ENCODE measurements around the gene CSNK2B.
A peak's percentile ranks its signal among the peaks of the same experiment; 100 is the strongest.

Gene CSNK2B

DNA sequence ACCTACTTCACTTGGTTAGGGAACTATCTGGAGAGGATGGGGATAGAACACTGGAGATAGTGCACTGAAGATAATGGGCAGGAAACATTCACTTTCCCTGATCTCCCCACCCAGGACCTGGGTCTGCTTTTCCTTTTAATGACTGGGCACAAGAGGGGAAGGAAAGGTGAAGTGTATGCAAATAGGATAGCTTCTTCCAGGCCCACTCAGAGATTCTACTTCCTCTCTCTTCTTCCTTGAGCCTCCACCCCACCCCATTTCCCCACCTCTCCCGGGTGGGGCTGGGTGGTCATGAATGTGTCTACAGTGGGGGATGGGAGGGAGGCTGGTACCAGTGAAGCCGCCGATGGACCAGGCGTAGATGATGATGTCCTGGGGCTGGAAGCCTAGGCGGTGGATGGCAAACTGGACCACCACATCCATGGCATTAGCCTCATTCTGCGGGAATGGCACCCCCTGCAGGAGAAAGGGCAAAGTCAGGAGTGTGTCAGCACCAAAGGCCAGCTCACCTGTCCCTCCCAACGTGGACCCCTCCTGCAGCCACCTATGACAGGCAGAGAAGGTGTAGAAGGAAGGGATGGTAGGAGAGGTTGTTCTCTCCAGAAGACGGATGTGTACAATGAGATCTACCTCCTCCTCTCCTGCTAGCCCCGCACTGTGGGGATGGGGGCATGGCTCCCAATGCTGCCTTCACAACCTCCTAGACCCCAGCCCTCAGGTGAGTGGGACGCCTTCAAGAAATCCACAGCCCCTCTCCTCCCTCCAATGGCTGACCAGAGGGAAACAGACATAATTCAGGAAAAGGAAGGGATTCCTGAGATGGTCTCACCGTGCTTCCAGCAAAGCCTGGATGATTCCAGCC, 23.6 kb downstream of the CSNK2B start:
- Histone ChIP-seq H2BK5ac (ENCODE audit: low read length) (no peak overlapping the region), H4K8ac (ENCODE audit: low read depth, low read length) (no peak overlapping the region), H2BK15ac (replicated peaks; ENCODE audit: low read depth) (no peak overlapping the region), H3K4me3 (ENCODE audit: low read length) (no peak overlapping the region), H3K36me3 (ENCODE audit: control insufficient read depth, insufficient read depth, low read length) (peaks cover 26% of the 10 kb centered on the region), H2AK5ac (ENCODE audit: low read length) (no peak overlapping the region), H3K79me2 (ENCODE audit: control insufficient read depth, insufficient read depth, low read length) (no peaks in the 10 kb centered on the region), H2BK120ac (ENCODE audit: low read depth, low read length) (no peak overlapping the region), H3K4ac (ENCODE audit: low read depth, low read length) (no peak overlapping the region), H3K27ac (ENCODE audit: low read depth, low read length) (no peak overlapping the region), H3K4me2 (ENCODE audit: low read length) (no peak overlapping the region), H3K79me1 (ENCODE audit: low read length) (no peaks in the 10 kb centered on the region), H3K23ac (ENCODE audit: low read length) (no peak overlapping the region), H3K27me3 (ENCODE audit: insufficient read depth, low read length, poor library complexity) (no peaks in the 10 kb centered on the region), H3K4me1 (ENCODE audit: control insufficient read depth, low read depth, low read length) (peaks cover 8% of the 10 kb centered on the region), H3K56ac (ENCODE audit: low read length) (no peak overlapping the region), H4K5ac (ENCODE audit: low read length) (no peak overlapping the region), H3K18ac (ENCODE audit: low read length) (no peak overlapping the region), H3K9ac (ENCODE audit: low read length) (no peak overlapping the region)
- no CpG with 5 or more reads among the region's 11 CpGs for WGBS (ENCODE audit: extremely low coverage, insufficient coverage, low lambda C conversion rate)
- DNase-seq: peak; percentile 41

DNA sequence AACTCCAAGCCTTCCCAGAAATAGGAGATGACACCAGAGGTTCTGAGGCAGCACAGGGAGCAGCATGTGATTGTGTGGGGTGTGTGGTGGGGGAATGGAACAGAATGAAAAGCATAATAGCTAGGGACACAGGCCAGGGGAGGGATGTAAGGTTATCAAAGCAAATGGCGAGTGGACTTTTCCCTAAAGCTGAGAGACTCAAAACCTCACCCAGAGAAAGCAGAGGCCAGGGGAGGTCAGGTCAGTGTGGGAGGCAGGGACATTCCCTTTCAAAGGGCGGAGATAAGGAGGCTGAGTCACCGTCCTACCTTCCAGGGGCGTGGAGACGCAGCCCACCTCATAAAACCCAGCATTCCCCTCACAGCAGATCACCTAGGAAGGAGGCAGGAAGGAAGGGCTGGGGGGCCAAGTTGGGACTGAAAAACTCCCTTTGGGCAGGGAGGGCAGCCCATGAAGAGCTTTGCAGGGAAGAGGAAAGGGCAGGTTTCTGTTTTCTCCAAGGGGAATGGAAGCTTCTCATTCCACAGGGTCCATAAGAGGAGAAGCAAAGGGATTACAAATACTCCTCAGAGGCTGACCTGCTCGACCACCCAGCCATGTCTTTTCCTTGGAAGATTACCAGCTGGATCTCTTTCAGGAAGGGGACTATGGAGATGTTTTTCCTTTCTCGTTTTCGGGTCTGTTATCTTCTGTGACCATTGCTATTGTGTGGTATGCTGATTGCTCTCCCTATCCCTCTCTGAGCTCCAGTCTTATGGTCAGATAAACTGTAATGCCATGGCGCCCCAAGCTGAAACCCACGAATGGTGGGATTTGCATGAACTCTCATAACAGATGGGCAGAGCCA, 24.6 kb downstream of the CSNK2B start:
- no peak overlapping the region for H2BK120ac ChIP-seq (ENCODE audit: low read depth, low read length)
- H3K4me2 ChIP-seq (ENCODE audit: low read length): no peak overlapping the region
- no peak overlapping the region for H3K18ac ChIP-seq (ENCODE audit: low read length)
- peak overlapping the region; percentile 79 for H3K56ac ChIP-seq (ENCODE audit: low read length)
- WGBS (ENCODE audit: extremely low coverage, insufficient coverage, low lambda C conversion rate): no CpG with 5 or more reads among the region's 10 CpGs
- no peak overlapping the region for H2AK5ac ChIP-seq (ENCODE audit: low read length)
- DNase-seq: peak; percentile 78
- H3K36me3 ChIP-seq (ENCODE audit: control insufficient read depth, insufficient read depth, low read length): peaks cover 29% of the 10 kb centered on the region
- no peaks in the 10 kb centered on the region for H3K79me2 ChIP-seq (ENCODE audit: control insufficient read depth, insufficient read depth, low read length)
- no peak overlapping the region for H4K8ac ChIP-seq (ENCODE audit: low read depth, low read length)
- no peaks in the 10 kb centered on the region for H3K79me1 ChIP-seq (ENCODE audit: low read length)
- H2BK15ac ChIP-seq (replicated peaks; ENCODE audit: low read depth): no peak overlapping the region
- peaks cover 8% of the 10 kb centered on the region for H3K4me1 ChIP-seq (ENCODE audit: control insufficient read depth, low read depth, low read length)
- peak overlapping the region; percentile 44 for H3K9ac ChIP-seq (ENCODE audit: low read length)
- no peaks in the 10 kb centered on the region for H3K27me3 ChIP-seq (ENCODE audit: insufficient read depth, low read length, poor library complexity)
- peak overlapping the region; percentile 68 for H3K27ac ChIP-seq (ENCODE audit: low read depth, low read length)
- H3K4me3 ChIP-seq (ENCODE audit: low read length): no peak overlapping the region
- peak overlapping the region; percentile 66 for H3K23ac ChIP-seq (ENCODE audit: low read length)
- no peak overlapping the region for H4K5ac ChIP-seq (ENCODE audit: low read length)
- H3K4ac ChIP-seq (ENCODE audit: low read depth, low read length): no peak overlapping the region
- no peak overlapping the region for H2BK5ac ChIP-seq (ENCODE audit: low read length)

DNA sequence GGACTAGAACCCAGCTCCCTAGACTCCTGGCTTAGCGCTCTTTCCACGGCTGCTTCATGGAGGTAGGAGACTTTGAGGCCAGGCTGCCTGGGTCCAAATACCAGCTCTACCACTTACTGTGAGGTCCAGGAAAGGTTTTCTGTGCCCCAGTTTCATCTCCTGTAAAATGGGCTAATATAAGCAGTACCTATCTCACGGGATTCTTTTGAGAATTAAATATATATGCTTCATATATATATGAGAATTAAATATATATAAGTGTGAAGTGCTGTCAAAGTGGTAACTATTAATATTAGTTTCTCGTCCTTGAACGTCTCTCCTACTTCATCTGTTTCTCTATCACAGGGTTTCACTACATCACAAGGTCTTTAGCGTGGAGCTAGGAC, 25.2 kb downstream of the CSNK2B start:
- DNase-seq: no peak
- Histone ChIP-seq H3K4ac (ENCODE audit: low read depth, low read length) (no peak overlapping the region), H3K9ac (ENCODE audit: low read length) (peak overlapping the region; percentile 44), H3K4me3 (ENCODE audit: low read length) (no peak overlapping the region), H3K18ac (ENCODE audit: low read length) (no peak overlapping the region), H4K5ac (ENCODE audit: low read length) (no peak overlapping the region), H3K36me3 (ENCODE audit: control insufficient read depth, insufficient read depth, low read length) (peaks cover 29% of the 10 kb centered on the region), H3K56ac (ENCODE audit: low read length) (no peak overlapping the region), H3K23ac (ENCODE audit: low read length) (peak overlapping the region; percentile 66), H3K4me2 (ENCODE audit: low read length) (no peak overlapping the region), H3K79me1 (ENCODE audit: low read length) (no peaks in the 10 kb centered on the region), H3K27me3 (ENCODE audit: insufficient read depth, low read length, poor library complexity) (no peaks in the 10 kb centered on the region), H3K27ac (ENCODE audit: low read depth, low read length) (peak overlapping the region; percentile 6), H3K4me1 (ENCODE audit: control insufficient read depth, low read depth, low read length) (peaks cover 8% of the 10 kb centered on the region), H3K79me2 (ENCODE audit: control insufficient read depth, insufficient read depth, low read length) (no peaks in the 10 kb centered on the region), H2BK120ac (ENCODE audit: low read depth, low read length) (no peak overlapping the region), H2BK5ac (ENCODE audit: low read length) (no peak overlapping the region), H2AK5ac (ENCODE audit: low read length) (no peak overlapping the region), H4K8ac (ENCODE audit: low read depth, low read length) (no peak overlapping the region), H2BK15ac (replicated peaks; ENCODE audit: low read depth) (no peak overlapping the region)
- no CpG with 5 or more reads among the region's 6 CpGs for WGBS (ENCODE audit: extremely low coverage, insufficient coverage, low lambda C conversion rate)

DNA sequence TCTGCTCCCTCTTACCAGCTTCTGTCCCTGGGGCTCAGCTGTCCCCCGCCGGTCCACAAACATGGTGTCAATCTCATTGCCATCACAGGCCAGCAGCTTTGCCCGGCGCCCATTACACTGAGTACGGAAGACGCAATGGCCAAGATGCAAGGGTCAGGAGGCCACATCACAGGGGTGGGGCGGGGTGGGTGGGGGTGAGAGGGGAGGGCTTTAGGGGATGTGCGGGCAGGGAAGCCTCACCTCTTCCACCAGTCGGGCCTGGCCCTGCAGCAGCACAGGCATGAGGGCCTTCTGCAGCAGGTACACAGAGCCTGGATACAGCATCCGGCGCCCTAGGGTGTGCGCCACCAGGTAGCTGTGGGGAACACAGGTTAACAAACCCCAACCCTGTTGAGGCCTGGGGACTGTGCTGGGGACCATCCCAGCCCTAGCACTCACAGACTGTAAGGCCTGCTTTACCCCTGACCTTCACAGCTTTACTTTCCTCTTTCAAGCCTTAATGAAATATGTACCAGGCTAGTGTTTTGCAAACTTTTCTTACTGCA, 25.8 kb downstream of the CSNK2B start:
- peaks cover 8% of the 10 kb centered on the region for H3K4me1 ChIP-seq (ENCODE audit: control insufficient read depth, low read depth, low read length)
- H4K8ac ChIP-seq (ENCODE audit: low read depth, low read length): no peak overlapping the region
- no peak overlapping the region for H2BK5ac ChIP-seq (ENCODE audit: low read length)
- no peak overlapping the region for H3K18ac ChIP-seq (ENCODE audit: low read length)
- H3K79me1 ChIP-seq (ENCODE audit: low read length): no peaks in the 10 kb centered on the region
- H2BK15ac ChIP-seq (replicated peaks; ENCODE audit: low read depth): no peak overlapping the region
- H3K23ac ChIP-seq (ENCODE audit: low read length): no peak overlapping the region
- peaks cover 30% of the 10 kb centered on the region for H3K36me3 ChIP-seq (ENCODE audit: control insufficient read depth, insufficient read depth, low read length)
- DNase-seq: no peak
- H4K5ac ChIP-seq (ENCODE audit: low read length): no peak overlapping the region
- no peaks in the 10 kb centered on the region for H3K27me3 ChIP-seq (ENCODE audit: insufficient read depth, low read length, poor library complexity)
- no peak overlapping the region for H3K4ac ChIP-seq (ENCODE audit: low read depth, low read length)
- no peak overlapping the region for H3K4me3 ChIP-seq (ENCODE audit: low read length)
- no peak overlapping the region for H3K9ac ChIP-seq (ENCODE audit: low read length)
- WGBS (ENCODE audit: extremely low coverage, insufficient coverage, low lambda C conversion rate): no CpG with 5 or more reads among the region's 12 CpGs
- H3K27ac ChIP-seq (ENCODE audit: low read depth, low read length): no peak overlapping the region
- no peak overlapping the region for H2BK120ac ChIP-seq (ENCODE audit: low read depth, low read length)
- H3K79me2 ChIP-seq (ENCODE audit: control insufficient read depth, insufficient read depth, low read length): no peaks in the 10 kb centered on the region
- H3K4me2 ChIP-seq (ENCODE audit: low read length): no peak overlapping the region
- H2AK5ac ChIP-seq (ENCODE audit: low read length): no peak overlapping the region
- H3K56ac ChIP-seq (ENCODE audit: low read length): no peak overlapping the region

DNA sequence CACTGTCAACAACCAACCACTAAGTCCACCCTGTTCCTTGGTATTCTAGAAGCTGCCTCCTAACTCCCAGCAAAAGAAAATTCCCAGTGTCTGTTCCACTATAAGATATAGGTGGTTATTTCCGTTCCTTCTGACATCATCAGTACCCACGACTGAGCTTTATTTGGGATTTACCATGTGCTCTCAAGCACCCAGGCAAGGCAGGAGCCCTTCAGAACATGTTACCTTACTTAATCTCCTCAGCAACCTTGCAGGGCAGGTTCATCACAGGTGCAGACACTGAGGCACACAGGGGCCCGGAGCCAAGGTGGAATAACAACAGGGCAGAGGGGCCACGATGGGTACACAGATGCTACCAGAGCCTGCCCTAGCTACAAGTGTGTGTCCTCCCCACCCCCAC, 26.5 kb downstream of the CSNK2B start:
- Histone ChIP-seq H4K8ac (ENCODE audit: low read depth, low read length) (no peak overlapping the region), H3K4ac (ENCODE audit: low read depth, low read length) (no peak overlapping the region), H3K9ac (ENCODE audit: low read length) (no peak overlapping the region), H3K79me1 (ENCODE audit: low read length) (no peaks in the 10 kb centered on the region), H3K4me3 (ENCODE audit: low read length) (no peak overlapping the region), H2BK15ac (replicated peaks; ENCODE audit: low read depth) (no peak overlapping the region), H3K27ac (ENCODE audit: low read depth, low read length) (no peak overlapping the region), H4K5ac (ENCODE audit: low read length) (no peak overlapping the region), H2BK120ac (ENCODE audit: low read depth, low read length) (no peak overlapping the region), H3K56ac (ENCODE audit: low read length) (no peak overlapping the region), H3K36me3 (ENCODE audit: control insufficient read depth, insufficient read depth, low read length) (peaks cover 32% of the 10 kb centered on the region), H3K27me3 (ENCODE audit: insufficient read depth, low read length, poor library complexity) (no peaks in the 10 kb centered on the region), H2BK5ac (ENCODE audit: low read length) (no peak overlapping the region), H3K79me2 (ENCODE audit: control insufficient read depth, insufficient read depth, low read length) (no peaks in the 10 kb centered on the region), H2AK5ac (ENCODE audit: low read length) (no peak overlapping the region), H3K4me2 (ENCODE audit: low read length) (no peak overlapping the region), H3K4me1 (ENCODE audit: control insufficient read depth, low read depth, low read length) (peaks cover 8% of the 10 kb centered on the region), H3K23ac (ENCODE audit: low read length) (no peak overlapping the region), H3K18ac (ENCODE audit: low read length) (no peak overlapping the region)
- no CpG with 5 or more reads among the region's 4 CpGs for WGBS (ENCODE audit: extremely low coverage, insufficient coverage, low lambda C conversion rate)
- no peak for DNase-seq
